DOHH2 (cell line): Measurements from ENCODE around the gene AOC3.

ENCODE experiments used
- CTCF ChIP-seq: fragments of 200-600 bp; sonication (generic); IDR thresholded peaks from one replicate; pipeline ENCODE4 v1.5.1; 2014; ENCODE audit warnings: antibody characterized with exemption, mild to moderate bottlenecking, low read depth, low read length; ENCODE audit not compliant: poor library complexity, severe bottlenecking
- EZH2phosphoT487 ChIP-seq: fragments of 200-600 bp; sonication (generic); IDR thresholded peaks from 2 replicates; pipeline ENCODE4 v1.6.1; 2017; ENCODE audit warnings: borderline replicate concordance, mild to moderate bottlenecking, antibody characterized with exemption, low read length, moderate library complexity, mixed read lengths

GRCh38 chr17:42865638-42866094 lies 14.7 kb downstream of the AOC3 start:
- no peak for TF ChIP-seq EZH2phosphoT487
- TF ChIP-seq CTCF: no peak
